Cardiac atrium fibroblast (primary cell): ENCODE results near the gene PATE4. TPM values are rescaled to one million over a fixed set of nuclear protein-coding genes. Genes with fewer than 3 reads are reported as not detected.

ENCODE experiments used
- total RNA-seq: library from RNA; depleted of rRNA; stranded (reverse); fragments of >200 nt; gene quantifications from 2 replicates; pipeline ENCODE4 v1.2.3, GENCODE V29; 2015

Gene PATE4
- not detected in 2 replicates for total RNA-seq

DNA sequence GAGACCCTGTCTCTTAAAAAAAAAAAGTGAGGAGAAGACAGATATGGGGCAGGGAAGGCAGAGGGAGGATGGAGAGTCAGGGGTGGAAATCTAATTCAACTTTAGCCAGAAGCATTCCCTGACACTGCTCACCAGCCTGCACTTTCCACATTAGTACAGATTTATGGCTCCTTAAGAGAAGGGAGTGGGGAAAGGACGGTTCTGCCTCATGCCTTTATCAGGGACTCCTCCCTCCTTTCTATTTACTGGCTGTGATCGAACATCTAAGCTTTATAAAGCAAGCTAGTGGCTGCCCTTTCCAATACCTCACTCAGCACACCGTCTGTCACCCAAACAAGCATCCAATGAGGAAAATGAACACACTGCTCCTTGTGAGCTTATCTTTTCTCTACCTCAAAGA lies at the start of gene PATE4:
PATE4 (plus strand) TSS at position 301 of the 400 bp plus-strand sequence; CDS start at position 345, 44 bp downstream.

GRCh38 chr11:125787827-125788226 lies 45.3 kb upstream of the PATE4 start, which contains the start of gene PATE3:
PATE3 (plus strand) TSS chr11:125788127; CDS start chr11:125788152, 25 bp downstream.

DNA sequence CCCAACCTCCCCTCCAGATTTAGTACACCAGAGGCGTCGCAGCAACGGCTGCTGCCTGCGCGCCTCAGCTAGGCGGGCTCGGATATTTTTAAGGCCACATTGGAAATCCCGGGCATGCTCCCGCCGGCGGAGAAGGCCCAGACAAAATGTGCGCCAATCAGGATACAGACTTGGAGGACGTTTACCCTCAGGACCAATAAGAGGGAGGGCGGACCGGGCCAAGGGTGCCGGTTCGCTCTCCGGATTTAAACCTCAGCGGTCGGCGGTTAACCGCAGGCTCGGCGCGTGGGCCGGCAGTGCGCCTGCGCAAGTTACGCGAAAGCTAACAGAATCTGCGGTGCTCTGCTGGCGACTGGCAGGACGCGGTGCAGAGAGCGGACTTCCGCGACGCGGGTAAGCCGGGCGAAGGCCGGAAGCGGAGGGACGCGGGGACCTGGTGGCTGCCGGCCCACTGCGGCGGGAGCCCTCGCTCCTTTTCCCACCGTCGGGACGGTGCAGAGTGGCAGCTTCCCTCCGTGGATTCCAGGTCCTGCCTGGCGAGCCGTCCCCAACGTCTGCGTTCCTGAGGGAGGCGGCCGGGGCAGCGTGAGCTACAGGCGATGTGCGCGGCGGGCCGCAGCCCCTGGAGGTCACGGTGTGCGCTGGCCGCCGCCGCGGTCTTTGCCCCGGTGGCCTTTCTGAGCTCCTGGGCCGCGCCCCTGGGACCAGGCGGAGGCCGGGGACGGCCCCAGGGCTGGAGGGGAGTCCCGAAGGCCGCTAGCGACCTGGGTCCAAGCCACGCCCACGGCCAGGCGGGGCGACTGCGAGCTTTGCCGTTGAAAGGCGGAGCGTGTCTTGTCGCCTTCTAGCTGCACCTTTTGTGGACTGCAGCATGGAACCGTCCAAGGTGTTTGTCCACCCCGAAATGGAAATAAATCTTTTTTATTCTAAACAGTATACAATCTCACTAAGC lies 54.5 kb downstream of the PATE4 start, which contains the start of gene HYLS1:
HYLS1 (plus strand) TSS at position 296 of the 952 bp plus-strand sequence. CDS start 11,701 bp downstream, outside the sequence.

Other genes starting within 250 kb of the PATE4 start
- 191 and 206 TPM in 2 replicates for gene STT3A, start 240.5 kb upstream of the PATE4 start, total RNA-seq
- gene CHEK1, start 208.2 kb upstream of the PATE4 start, total RNA-seq, result 9.0 and 16.8 TPM in 2 replicates
- not detected in 2 replicates for gene ACRV1, start 152.5 kb upstream of the PATE4 start, total RNA-seq
- gene PATE1, start 87.0 kb upstream of the PATE4 start, total RNA-seq, result not detected in 2 replicates
- gene PATE2, start 54.5 kb upstream of the PATE4 start, total RNA-seq, result not detected in 2 replicates
- gene PATE3, start 45.2 kb upstream of the PATE4 start, total RNA-seq, result not detected in 2 replicates
- gene HYLS1, start 54.4 kb downstream of the PATE4 start, total RNA-seq, result 5.1 and 6.6 TPM in 2 replicates
- gene PUS3, start 69.9 kb downstream of the PATE4 start, total RNA-seq, result 8.6 and 11.9 TPM in 2 replicates
- gene DDX25, start 71.2 kb downstream of the PATE4 start, total RNA-seq, result not detected in 2 replicates
- not detected in 2 replicates for gene VSIG10L2, start 112.7 kb downstream of the PATE4 start, total RNA-seq
- 21.8 and 29.6 TPM in 2 replicates for gene CDON, start 229.6 kb downstream of the PATE4 start, total RNA-seq